Right lung (tissue), 5 donors: Measurements from ENCODE around the gene ACYP2. TPM values are rescaled to one million over a fixed set of nuclear protein-coding genes. Genes with fewer than 3 reads are reported as not detected.

Source experiments
- polyA plus RNA-seq, 5 donors: library from polyadenylated mRNA; unstranded; fragments of 120-200 nt; gene quantifications; one replicate each; pipeline versions ENCODE4 v1.2.1 to v1.2.3, GENCODE V29; 2013; ENCODE audit warnings: inconsistent platforms in 1 of 5, low replicate concordance in 1 of 5; ENCODE audit not compliant: insufficient read length in 5 of 5, insufficient read depth in 1 of 5

The ACYP2 gene
- polyA plus RNA-seq, 5 donors, result 14.7 to 16.8 (median 15.4) TPM

Other genes with a start within 250 kb of the ACYP2 start
- 10 to 100 TPM; 38.5 to 48.9 (median 44.1) TPM for gene PSME4, start 144.6 kb upstream of the ACYP2 start, polyA plus RNA-seq
- under 1 TPM in 4 of 5 donors, not detected in 1; 0.05 to 0.12 (median 0.09) TPM for gene TSPYL6, start 140.6 kb downstream of the ACYP2 start, polyA plus RNA-seq